NT2/D1 (cell line): ENCODE measurements around the gene LRRIQ4.

Experiments
- YY1 ChIP-seq: IDR thresholded peaks from 2 replicates; pipeline ENCODE4 v1.6.1; 2011; ENCODE audit not compliant: insufficient read length, insufficient read depth
- ZNF274 ChIP-seq: IDR thresholded peaks from 2 replicates; pipeline ENCODE4 v1.6.1; 2011; ENCODE audit warnings: mild to moderate bottlenecking, low read depth, low read length

- no peak for TF ChIP-seq YY1
- no peak for TF ChIP-seq ZNF274
These were observed 20.3 kb upstream of the LRRIQ4 start for GRCh38 chr3:169792359-169792758.
